ENCODE results near the gene TIMM44. TPM values are rescaled to one million over a fixed set of nuclear protein-coding genes. Genes with fewer than 3 reads are reported as not detected.

Gene TIMM44
- total RNA-seq, 1 donor from 2014 or later: 43.7 TPM

- no peaks in the 10 kb centered on the region for H3K9me3 Mint-ChIP-seq
These were observed 18.8 kb downstream of the TIMM44 start for GRCh38 chr19:7924651-7925170.

GRCh38 chr19:7924241-7924640, 19.2 kb downstream of the TIMM44 start:
- peak overlapping the region; percentile 84 for H3K4me3 Mint-ChIP-seq
- no peaks in the 10 kb centered on the region for H3K9me3 ChIP-seq (ENCODE audit: low read depth)
- H3K4me1 Mint-ChIP-seq: peaks cover 43% of the 10 kb centered on the region
- no peak for DNase-seq (ENCODE audit: low spot score)
- H3K36me3 ChIP-seq: no peaks in the 10 kb centered on the region
- H3K4me3 ChIP-seq: no peak overlapping the region
- peaks cover 6% of the 10 kb centered on the region for H3K27me3 ChIP-seq
- no peak overlapping the region for H2AFZ ChIP-seq (replicated peaks)
- peaks cover 8% of the 10 kb centered on the region for H3K79me2 ChIP-seq (ENCODE audit: low read depth)
- H3K4me1 ChIP-seq: peaks cover 8% of the 10 kb centered on the region
- H3K9me3 Mint-ChIP-seq: no peaks in the 10 kb centered on the region
- no peak overlapping the region for H3K27ac Mint-ChIP-seq
- no peak overlapping the region for H3K27ac ChIP-seq
- H3K4me2 ChIP-seq: no peak overlapping the region
- no peak for TF ChIP-seq EZH2phosphoT487 (IDR thresholded peaks at IDR 0.05)
- H3K36me3 Mint-ChIP-seq: peaks cover 7% of the 10 kb centered on the region
- peaks cover 57% of the 10 kb centered on the region for H3F3A ChIP-seq (ENCODE audit: low read depth)
- H3K27me3 Mint-ChIP-seq (ENCODE audit: insufficient read depth, low read depth): peaks cover 19% of the 10 kb centered on the region
- no peak overlapping the region for H3K9ac ChIP-seq
- H4K20me1 ChIP-seq (ENCODE audit: low read depth): peaks cover 66% of the 10 kb centered on the region

More at GRCh38 chr19:7924651-7925170, 18.8 kb downstream of the TIMM44 start:
- Histone ChIP-seq H4K20me1 (ENCODE audit: low read depth) (peaks cover 66% of the 10 kb centered on the region), H3K9ac (no peak overlapping the region), H3F3A (ENCODE audit: low read depth) (peaks cover 57% of the 10 kb centered on the region), H3K4me1 (peaks cover 6% of the 10 kb centered on the region), H3K9me3 (ENCODE audit: low read depth) (no peaks in the 10 kb centered on the region), H3K79me2 (ENCODE audit: low read depth) (peaks cover 8% of the 10 kb centered on the region), H3K27me3 (peaks cover under 1% of the 10 kb centered on the region), H3K4me2 (peak overlapping the region; percentile 84), H3K4me3 (peak overlapping the region; percentile 60), H2AFZ (replicated peaks) (no peak overlapping the region), H3K27ac (no peak overlapping the region), H3K36me3 (no peaks in the 10 kb centered on the region)
- Mint-ChIP-seq H3K36me3 (peaks cover 7% of the 10 kb centered on the region), H3K27me3 (ENCODE audit: insufficient read depth, low read depth) (peaks cover 17% of the 10 kb centered on the region), H3K4me3 (peak overlapping the region; percentile 64), H3K4me1 (peaks cover 41% of the 10 kb centered on the region), H3K27ac (no peak overlapping the region)
- TF ChIP-seq CTCF (IDR thresholded peaks at IDR 0.05) (no peak), EZH2 (IDR thresholded peaks at IDR 0.05) (no peak), EZH2phosphoT487 (IDR thresholded peaks at IDR 0.05) (no peak)
- peak; percentile 39 for DNase-seq (ENCODE audit: low spot score)

GRCh38 chr19:7923295-7924191, 19.9 kb downstream of the TIMM44 start:
- Histone ChIP-seq H3K9me3 (ENCODE audit: low read depth) (no peaks in the 10 kb centered on the region), H3K27ac (no peak overlapping the region), H3K27me3 (peaks cover 13% of the 10 kb centered on the region), H3K4me2 (no peak overlapping the region), H3K79me2 (ENCODE audit: low read depth) (peaks cover 8% of the 10 kb centered on the region), H3K9ac (no peak overlapping the region), H4K20me1 (ENCODE audit: low read depth) (peaks cover 70% of the 10 kb centered on the region), H3K36me3 (no peaks in the 10 kb centered on the region), H2AFZ (replicated peaks) (no peak overlapping the region), H3F3A (ENCODE audit: low read depth) (peaks cover 53% of the 10 kb centered on the region), H3K4me3 (no peak overlapping the region), H3K4me1 (peaks cover 8% of the 10 kb centered on the region)
- DNase-seq (ENCODE audit: low spot score): no peak
- Mint-ChIP-seq H3K27me3 (ENCODE audit: insufficient read depth, low read depth) (peaks cover 19% of the 10 kb centered on the region), H3K9me3 (no peaks in the 10 kb centered on the region), H3K27ac (peak overlapping the region; percentile 15), H3K4me3 (peak overlapping the region; percentile 61), H3K4me1 (peaks cover 37% of the 10 kb centered on the region), H3K36me3 (peaks cover 7% of the 10 kb centered on the region)
- no peak for TF ChIP-seq CTCF (IDR thresholded peaks at IDR 0.05)
- no peak for TF ChIP-seq EZH2 (IDR thresholded peaks at IDR 0.05)
- TF ChIP-seq EZH2phosphoT487 (IDR thresholded peaks at IDR 0.05): no peak

- H3K36me3 ChIP-seq: no peaks in the 10 kb centered on the region
- TF ChIP-seq EZH2phosphoT487 (IDR thresholded peaks at IDR 0.05) (no peak), EZH2 (IDR thresholded peaks at IDR 0.05) (no peak), CTCF (IDR thresholded peaks at IDR 0.05) (no peak)
- peaks cover 49% of the 10 kb centered on the region for H3F3A ChIP-seq (ENCODE audit: low read depth)
- no peak overlapping the region for H3K27ac Mint-ChIP-seq
- peaks cover 38% of the 10 kb centered on the region for H3K4me1 Mint-ChIP-seq
- H3K27ac ChIP-seq: no peak overlapping the region
- peaks cover 26% of the 10 kb centered on the region for H3K27me3 Mint-ChIP-seq (ENCODE audit: insufficient read depth, low read depth)
- peaks cover 20% of the 10 kb centered on the region for H3K27me3 ChIP-seq
- peak overlapping the region; percentile 61 for H3K4me3 Mint-ChIP-seq
- H3K4me3 ChIP-seq: no peak overlapping the region
- no peaks in the 10 kb centered on the region for H3K9me3 ChIP-seq (ENCODE audit: low read depth)
- H3K9ac ChIP-seq: no peak overlapping the region
- peaks cover 8% of the 10 kb centered on the region for H3K4me1 ChIP-seq
- peaks cover 67% of the 10 kb centered on the region for H4K20me1 ChIP-seq (ENCODE audit: low read depth)
- DNase-seq (ENCODE audit: low spot score): no peak
- H3K4me2 ChIP-seq: no peak overlapping the region
- peaks cover 8% of the 10 kb centered on the region for H3K79me2 ChIP-seq (ENCODE audit: low read depth)
- no peak overlapping the region for H2AFZ ChIP-seq (replicated peaks)
- no peaks in the 10 kb centered on the region for H3K9me3 Mint-ChIP-seq
- peaks cover 5% of the 10 kb centered on the region for H3K36me3 Mint-ChIP-seq
These were observed 20.6 kb downstream of the TIMM44 start for GRCh38 chr19:7922836-7923195.
